Activated effector memory CD4-positive, alpha-beta T cell treated with Interleukin-2 at 50 U/mL for 16 hours (primary cell): ENCODE measurements around the gene PIP5K1B.
"Not testable (repeated sequence)": the region's sequence is repeated elsewhere in the genome, so short reads cannot be mapped to it uniquely, and the experiment has no call there.

ENCODE experiments used
- DNase-seq: peaks from one replicate; pipeline ENCODE4 v3.0.0-alpha.2; 2020

PIP5K1B gene

GRCh38 chr9:68704814-68705530 is at the start of gene PIP5K1B:
Gene PIP5K1B, plus strand, starts transcription at chr9:68705240. Its CDS starts 117,375 bp downstream, at chr9:68822615.
- no peak for DNase-seq

GRCh38 chr9:68664036-68664435 is 41.0 kb upstream of the PIP5K1B start:
- no peak for DNase-seq

GRCh38 chr9:68668127-68668526 is 36.9 kb upstream of the PIP5K1B start:
- no peak for DNase-seq

- no peak for DNase-seq
Measured at GRCh38 chr9:68669218-68669617, 35.8 kb upstream of the PIP5K1B start.

- no peak for DNase-seq
Measured at GRCh38 chr9:68672215-68672614, 32.8 kb upstream of the PIP5K1B start.

- no peak for DNase-seq
Measured at GRCh38 chr9:68672625-68673024, 32.4 kb upstream of the PIP5K1B start.

GRCh38 chr9:68678430-68678829 is 26.6 kb upstream of the PIP5K1B start:
- DNase-seq: no peak

GRCh38 chr9:68683433-68683832 is 21.6 kb upstream of the PIP5K1B start:
- no peak for DNase-seq

GRCh38 chr9:68685213-68685612 is 19.8 kb upstream of the PIP5K1B start:
- no peak for DNase-seq

GRCh38 chr9:68685770-68686169 is 19.3 kb upstream of the PIP5K1B start:
- no peak for DNase-seq

GRCh38 chr9:68690088-68690487 is 15.0 kb upstream of the PIP5K1B start:
- DNase-seq: no peak

- DNase-seq: no peak
Measured at GRCh38 chr9:68692519-68692918, 12.5 kb upstream of the PIP5K1B start.

GRCh38 chr9:68694125-68694524 is 10.9 kb upstream of the PIP5K1B start:
- DNase-seq: no peak

- no peak for DNase-seq
Measured at GRCh38 chr9:68697851-68698250, 7.2 kb upstream of the PIP5K1B start.

- DNase-seq: no peak
Measured at GRCh38 chr9:68698943-68699509, 6.0 kb upstream of the PIP5K1B start.

- not testable (repeated sequence) for DNase-seq
Measured at GRCh38 chr9:68699625-68700024, 5.4 kb upstream of the PIP5K1B start.

- no peak for DNase-seq
Measured at GRCh38 chr9:68702493-68702892, 2.5 kb upstream of the PIP5K1B start.

GRCh38 chr9:68703672-68704071 is 1.4 kb upstream of the PIP5K1B start:
- no peak for DNase-seq

GRCh38 chr9:68704498-68704813 is 584 bp upstream of the PIP5K1B start:
- DNase-seq: no peak

- no peak for DNase-seq
Measured at GRCh38 chr9:68705531-68706362, 707 bp downstream of the PIP5K1B start.

- DNase-seq: no peak
Measured at GRCh38 chr9:68706363-68707201, 1.5 kb downstream of the PIP5K1B start.

- DNase-seq: no peak
Measured at GRCh38 chr9:68707801-68708488, 2.9 kb downstream of the PIP5K1B start.

- no peak for DNase-seq
Measured at GRCh38 chr9:68708513-68708912, 3.5 kb downstream of the PIP5K1B start.
